PC-3 (cell line): Measurements from ENCODE around the gene BIVM. TPM values are rescaled to one million over a fixed set of nuclear protein-coding genes. Genes with fewer than 3 reads are reported as not detected.

Source experiments
- ATAC-seq: fragments of 200-7000 bp; cut with Tn5 transposase; 2 replicates; pipeline ENCODE4 v1.9.1; 2020; ENCODE audit warnings: mild to moderate bottlenecking, moderate library complexity
- BruUV-seq: library from RNA; stranded (reverse); fragments of 400-500 nt; replicated peaks from 2 replicates; lab custom pipeline; 2021; lab: Mats Ljungman, UMichigan
- CTCF ChIA-PET: fragments of 300-600 bp; sonication (Branson Sonifier 250); formaldehyde crosslinking; loops from one replicate; lab custom pipeline; 2022; ENCODE audit warnings: antibody characterized with exemption; lab: Charles Lee
- POLR2A ChIA-PET: fragments of 300-600 bp; sonication (Branson Sonifier 250); formaldehyde crosslinking; loops from one replicate; lab custom pipeline; 2022; ENCODE audit warnings: antibody characterized with exemption; ENCODE audit not compliant: unreplicated experiment; lab: Charles Lee
- DNase-seq: peaks from one replicate; pipeline ENCODE4 v3.0.0-alpha.2; 2015
- H2AFZ ChIP-seq: fragments of 300-600 bp; sonication (generic); 2 replicates; pipeline ENCODE4 v1.6.0; 2016; ENCODE audit warnings: antibody characterized with exemption, low read length
- H3F3A ChIP-seq: fragments of 300-600 bp; sonication (generic); one replicate; pipeline ENCODE4 v1.6.0; 2017; ENCODE audit warnings: antibody characterized with exemption, low read length, control low read depth, mild to moderate bottlenecking; ENCODE audit not compliant: unreplicated experiment
- H3K27ac ChIP-seq: fragments of 300-600 bp; sonication (generic); 2 replicates; pipeline ENCODE4 v1.5.1; 2016; ENCODE audit warnings: mild to moderate bottlenecking, low read length
- H3K27me3 ChIP-seq: fragments of 300-600 bp; sonication (generic); 2 replicates; pipeline ENCODE4 v1.6.1; 2016; ENCODE audit warnings: low read length, mixed read lengths
- H3K36me3 ChIP-seq: fragments of 300-600 bp; sonication (generic); 2 replicates; pipeline ENCODE4 v1.6.1; 2016; ENCODE audit warnings: low read depth, mixed run types, low read length, mixed read lengths
- H3K4me1 ChIP-seq: fragments of 300-600 bp; sonication (generic); 2 replicates; pipeline ENCODE4 v1.5.1; 2016; ENCODE audit warnings: low read length; ENCODE audit not compliant: insufficient read depth
- H3K4me2 ChIP-seq: fragments of 300-600 bp; sonication (generic); 2 replicates; pipeline ENCODE4 v1.6.0; 2016; ENCODE audit warnings: low read length
- H3K4me3 ChIP-seq: fragments of 300-600 bp; sonication (generic); 2 replicates; pipeline ENCODE4 v1.5.1; 2016; ENCODE audit warnings: mild to moderate bottlenecking, low read length, mixed read lengths
- H3K79me2 ChIP-seq: fragments of 300-600 bp; sonication (generic); 2 replicates; pipeline ENCODE4 v1.6.1; 2017; ENCODE audit warnings: low read length, mixed read lengths
- H3K9ac ChIP-seq: fragments of 300-600 bp; sonication (generic); 2 replicates; pipeline ENCODE4 v1.6.0; 2016; ENCODE audit warnings: mild to moderate bottlenecking, low read length
- H3K9me2 ChIP-seq: fragments of 300-600 bp; sonication (generic); replicated peaks from 2 replicates; pipeline ENCODE4 v1.6.1; 2016; ENCODE audit warnings: mixed run types, low read length, mixed read lengths
- H3K9me3 ChIP-seq: fragments of 300-600 bp; sonication (generic); 2 replicates; pipeline ENCODE4 v1.6.1; 2016; ENCODE audit warnings: low read length, mixed read lengths
- H4K20me1 ChIP-seq: fragments of 300-600 bp; sonication (generic); 2 replicates; pipeline ENCODE4 v1.6.1; 2016; ENCODE audit warnings: low read length, mixed read lengths
- EZH2 ChIP-seq: fragments of 300-600 bp; sonication (generic); IDR thresholded peaks from one replicate; pipeline ENCODE4 v1.6.1; 2017; ENCODE audit warnings: antibody characterized with exemption, mild to moderate bottlenecking, low read length; ENCODE audit not compliant: unreplicated experiment
- EZH2phosphoT487 ChIP-seq: fragments of 300-600 bp; sonication (generic); IDR thresholded peaks from 2 replicates; pipeline ENCODE4 v1.6.1; 2018; ENCODE audit warnings: mild to moderate bottlenecking, antibody characterized with exemption, low read length, borderline replicate concordance
- intact Hi-C: fragments of 100-400 bp; cut with micrococcal nuclease; formaldehyde crosslinking; loops from 2 replicates; pipeline ENCODE4 v1.9.0; 2023
- total RNA-seq: library from RNA; depleted of rRNA; stranded (reverse); fragments of >200 nt; gene quantifications from 2 replicates; pipeline ENCODE4 v1.2.3, GENCODE V29; 2014
- TF ChIP-seq, protein P1 (sequence below): fragments of 300-600 bp; sonication (generic); conservative IDR thresholded peaks from 2 replicates; pipeline ENCODE4 v1.5.1; 2017; ENCODE audit warnings: antibody characterized with exemption, low read depth, mild to moderate bottlenecking, low read length

Gene BIVM
- total RNA-seq, 1 experiment from 2014 or later = 6.7 TPM

DNA sequence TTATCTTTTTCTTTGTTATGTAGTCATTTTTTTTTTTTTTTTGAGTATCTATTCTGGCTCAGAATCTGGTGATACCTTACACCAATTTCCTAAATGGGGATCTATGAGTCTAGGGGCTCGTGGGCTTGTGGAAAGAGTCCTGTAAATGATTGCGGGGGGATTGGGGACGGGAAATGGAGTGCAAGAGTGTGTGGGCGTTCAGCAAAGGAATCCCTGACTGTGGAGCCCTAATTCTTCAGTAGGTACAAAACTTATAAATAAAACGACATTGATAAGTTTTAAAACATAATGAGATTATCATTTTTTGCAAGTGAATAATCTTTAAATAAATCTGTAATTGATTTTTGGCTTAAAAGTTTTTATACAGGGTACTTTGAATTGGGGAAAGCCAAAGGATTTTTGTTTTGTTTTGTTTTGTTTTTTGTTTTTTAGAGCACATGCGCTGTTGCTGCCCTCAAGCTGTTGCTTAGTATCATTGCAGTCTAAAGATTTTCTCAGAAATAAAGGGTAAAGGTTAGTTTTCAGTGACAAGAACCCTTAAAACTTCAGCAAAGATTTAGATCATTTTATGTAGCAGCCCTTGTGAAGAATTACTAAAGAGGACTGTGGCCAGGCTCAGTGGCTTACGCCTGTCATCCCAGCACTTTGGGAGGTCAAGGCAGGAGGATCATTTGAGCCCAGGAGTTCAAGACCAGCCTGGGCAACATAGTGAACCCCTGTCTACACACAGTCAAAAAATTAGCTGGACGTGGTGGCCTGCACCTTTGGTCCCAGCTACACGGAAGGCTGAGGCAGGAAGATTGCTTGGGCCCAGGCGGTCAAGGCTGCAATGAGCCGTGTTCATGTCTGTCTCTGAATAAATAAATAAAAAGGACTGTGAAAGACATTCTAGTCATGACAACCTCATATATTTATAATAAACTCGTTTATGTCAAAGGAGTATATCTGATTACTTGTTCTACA is 48.6 kb downstream of the BIVM start:
- Histone ChIP-seq H3K9me3 (no peaks in the 10 kb centered on the region), H3K27me3 (no peaks in the 10 kb centered on the region), H3K9ac (peak overlapping the region; percentile 82), H3F3A (no peaks in the 10 kb centered on the region), H3K9me2 (no peaks in the 10 kb centered on the region), H3K36me3 (no peaks in the 10 kb centered on the region), H3K27ac (no peak overlapping the region), H3K79me2 (peaks cover 32% of the 10 kb centered on the region), H4K20me1 (no peaks in the 10 kb centered on the region), H2AFZ (peak overlapping the region; percentile 93), H3K4me2 (peak overlapping the region; percentile 89), H3K4me3 (peak overlapping the region; percentile 95), H3K4me1 (0 out of 2 replicates have a peak, but pooled peaks cover 6% of the 10 kb centered on the region)
- ATAC-seq = no peak
- BruUV-seq = no TSS peak
- ChIA-PET POLR2A (no interaction called here), CTCF (no interaction called here)
- intact Hi-C loops = loop anchor here (1.0 kb wide), 5 partner anchors 13 to 267 kb away; partner anchors contain the start of gene POGLUT2
- DNase-seq = peak; percentile 26
- TF ChIP-seq EZH2 = no peak
- TF ChIP-seq, protein P1, sequence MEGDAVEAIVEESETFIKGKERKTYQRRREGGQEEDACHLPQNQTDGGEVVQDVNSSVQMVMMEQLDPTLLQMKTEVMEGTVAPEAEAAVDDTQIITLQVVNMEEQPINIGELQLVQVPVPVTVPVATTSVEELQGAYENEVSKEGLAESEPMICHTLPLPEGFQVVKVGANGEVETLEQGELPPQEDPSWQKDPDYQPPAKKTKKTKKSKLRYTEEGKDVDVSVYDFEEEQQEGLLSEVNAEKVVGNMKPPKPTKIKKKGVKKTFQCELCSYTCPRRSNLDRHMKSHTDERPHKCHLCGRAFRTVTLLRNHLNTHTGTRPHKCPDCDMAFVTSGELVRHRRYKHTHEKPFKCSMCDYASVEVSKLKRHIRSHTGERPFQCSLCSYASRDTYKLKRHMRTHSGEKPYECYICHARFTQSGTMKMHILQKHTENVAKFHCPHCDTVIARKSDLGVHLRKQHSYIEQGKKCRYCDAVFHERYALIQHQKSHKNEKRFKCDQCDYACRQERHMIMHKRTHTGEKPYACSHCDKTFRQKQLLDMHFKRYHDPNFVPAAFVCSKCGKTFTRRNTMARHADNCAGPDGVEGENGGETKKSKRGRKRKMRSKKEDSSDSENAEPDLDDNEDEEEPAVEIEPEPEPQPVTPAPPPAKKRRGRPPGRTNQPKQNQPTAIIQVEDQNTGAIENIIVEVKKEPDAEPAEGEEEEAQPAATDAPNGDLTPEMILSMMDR = peak; percentile 71

DNA sequence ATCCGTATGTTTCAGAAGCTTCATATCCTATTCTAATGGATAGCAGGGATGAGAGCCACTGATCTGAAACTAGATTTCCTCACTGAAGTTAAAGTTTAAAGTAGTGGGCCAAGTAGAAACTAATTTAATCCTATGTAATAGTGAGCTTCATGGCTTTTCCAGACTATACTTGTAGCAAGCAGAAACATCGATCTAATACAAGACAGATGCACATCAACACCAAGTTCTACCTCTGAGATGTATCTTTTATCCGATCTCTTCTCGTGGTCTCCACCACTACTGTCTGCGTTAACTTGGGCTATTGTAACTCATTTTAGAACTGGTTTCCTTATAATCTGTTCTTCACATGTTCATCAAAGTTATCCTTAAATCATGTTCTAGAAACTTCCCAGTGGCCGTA is 50.0 kb downstream of the BIVM start:
- POLR2A ChIA-PET = no interaction called here
- H4K20me1 ChIP-seq = no peaks in the 10 kb centered on the region
- H3K4me1 ChIP-seq = 0 out of 2 replicates have a peak, but pooled peaks cover 6% of the 10 kb centered on the region
- no peaks in the 10 kb centered on the region for H3K36me3 ChIP-seq
- no peaks in the 10 kb centered on the region for H3K9me3 ChIP-seq
- ATAC-seq (no peak), DNase-seq (no peak)
- intact Hi-C loops = loop anchor here (1.0 kb wide), 1 partner anchor 11 kb away; no protein-coding TSS in a partner anchor
- no peak overlapping the region for H3K9ac ChIP-seq
- no peak overlapping the region for H2AFZ ChIP-seq
- no peaks in the 10 kb centered on the region for H3F3A ChIP-seq
- H3K27me3 ChIP-seq = no peaks in the 10 kb centered on the region
- TF ChIP-seq EZH2 (no peak), EZH2phosphoT487 (no peak)
- TF ChIP-seq, protein P1 = no peak
- no peak overlapping the region for H3K4me3 ChIP-seq
- CTCF ChIA-PET = no interaction called here
- H3K79me2 ChIP-seq = peaks cover 32% of the 10 kb centered on the region
- no peak overlapping the region for H3K27ac ChIP-seq
- no peaks in the 10 kb centered on the region for H3K9me2 ChIP-seq
- H3K4me2 ChIP-seq = no peak overlapping the region
- no TSS peak for BruUV-seq

DNA sequence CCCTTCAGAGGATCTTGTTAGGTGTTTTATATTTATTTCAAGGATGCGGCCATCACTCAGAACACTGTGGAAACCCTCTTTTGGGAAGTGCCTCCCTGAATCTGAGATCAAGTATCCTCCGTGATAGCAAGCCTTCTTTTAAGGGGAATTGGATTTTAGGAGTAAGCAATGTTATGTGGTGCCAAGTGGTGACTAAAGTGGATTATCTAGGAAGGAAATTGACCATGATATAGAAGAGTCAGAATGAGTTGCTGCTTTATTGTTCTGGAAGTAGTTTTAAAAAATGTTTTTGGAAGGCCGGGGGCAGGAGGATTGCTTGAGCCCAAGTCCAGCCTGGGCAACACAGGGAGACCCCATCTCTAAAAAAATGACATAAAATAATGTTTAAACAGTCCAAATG is 53.6 kb downstream of the BIVM start:
- 0 out of 2 replicates have a peak, but pooled peaks cover 6% of the 10 kb centered on the region for H3K4me1 ChIP-seq
- H3K4me2 ChIP-seq = no peak overlapping the region
- ChIA-PET CTCF (no interaction called here), POLR2A (no interaction called here)
- H3F3A ChIP-seq = no peaks in the 10 kb centered on the region
- no peak overlapping the region for H3K27ac ChIP-seq
- H4K20me1 ChIP-seq = no peaks in the 10 kb centered on the region
- H2AFZ ChIP-seq = no peak overlapping the region
- no peak overlapping the region for H3K4me3 ChIP-seq
- no TSS peak for BruUV-seq
- intact Hi-C loops = no loop called here
- no peaks in the 10 kb centered on the region for H3K27me3 ChIP-seq
- H3K36me3 ChIP-seq = no peaks in the 10 kb centered on the region; the same call in 1 of the 2 replicates
- no peak for ATAC-seq
- no peaks in the 10 kb centered on the region for H3K9me3 ChIP-seq
- no peak for DNase-seq
- H3K9ac ChIP-seq = no peak overlapping the region
- TF ChIP-seq, protein P1 = no peak
- no peak for TF ChIP-seq EZH2
- no peak for TF ChIP-seq EZH2phosphoT487
- H3K79me2 ChIP-seq = peaks cover 17% of the 10 kb centered on the region
- no peaks in the 10 kb centered on the region for H3K9me2 ChIP-seq
